LNCaP clone FGC (cell line): ENCODE results near the gene GRM1.

ENCODE experiments used
- DNase-seq: peaks from one replicate; pipeline ENCODE4 v3.0.0-alpha.2; 2011; ENCODE audit warnings: low read depth
- H3K4me3 ChIP-seq: 2 replicates; pipeline ENCODE4 v1.5.1; 2011; ENCODE audit warnings: mild to moderate bottlenecking, low read depth, low read length, control low read depth
- TF ChIP-seq, protein P1 (sequence below): IDR thresholded peaks from 2 replicates; pipeline ENCODE4 v1.5.1; 2012; ENCODE audit warnings: mild to moderate bottlenecking; ENCODE audit not compliant: control insufficient read depth, insufficient read depth; ENCODE audit errors: extremely low read depth

GRM1 gene

DNA sequence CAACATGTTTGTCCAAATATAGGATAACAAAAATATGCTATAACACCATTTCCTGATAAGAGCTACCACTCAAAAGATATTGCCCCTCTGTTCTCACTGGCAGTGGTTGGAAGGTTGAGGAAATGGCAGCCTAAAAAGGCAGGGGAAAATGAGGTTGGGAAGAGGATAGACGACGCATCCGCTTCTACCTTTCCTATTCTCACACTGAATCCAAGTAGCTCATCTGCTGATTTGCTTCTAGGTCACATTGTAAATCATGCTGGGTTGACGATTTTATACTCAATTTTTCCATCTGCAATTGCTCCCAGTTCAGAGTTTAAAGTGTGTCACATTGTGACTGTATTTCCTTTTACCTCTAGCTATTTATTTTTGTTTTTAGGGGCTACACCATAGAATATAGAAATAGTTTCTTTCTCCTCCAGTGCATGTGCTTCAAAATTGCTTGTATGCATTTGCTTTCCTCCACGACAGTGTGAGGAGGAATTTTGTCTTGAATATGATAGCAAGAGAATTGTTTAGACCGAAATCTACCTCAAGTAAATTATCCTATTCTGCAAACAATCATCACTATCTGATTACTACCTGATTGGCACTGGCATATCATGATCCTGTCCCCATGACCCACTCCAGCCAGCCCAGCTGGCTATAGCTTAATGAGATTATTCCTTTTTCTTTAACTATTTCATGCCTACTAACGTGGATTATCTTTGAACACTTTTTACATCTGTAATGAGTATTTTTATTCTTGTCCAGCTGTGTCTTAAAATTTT, 335.2 kb downstream of the GRM1 start:
- TF ChIP-seq, protein P1, sequence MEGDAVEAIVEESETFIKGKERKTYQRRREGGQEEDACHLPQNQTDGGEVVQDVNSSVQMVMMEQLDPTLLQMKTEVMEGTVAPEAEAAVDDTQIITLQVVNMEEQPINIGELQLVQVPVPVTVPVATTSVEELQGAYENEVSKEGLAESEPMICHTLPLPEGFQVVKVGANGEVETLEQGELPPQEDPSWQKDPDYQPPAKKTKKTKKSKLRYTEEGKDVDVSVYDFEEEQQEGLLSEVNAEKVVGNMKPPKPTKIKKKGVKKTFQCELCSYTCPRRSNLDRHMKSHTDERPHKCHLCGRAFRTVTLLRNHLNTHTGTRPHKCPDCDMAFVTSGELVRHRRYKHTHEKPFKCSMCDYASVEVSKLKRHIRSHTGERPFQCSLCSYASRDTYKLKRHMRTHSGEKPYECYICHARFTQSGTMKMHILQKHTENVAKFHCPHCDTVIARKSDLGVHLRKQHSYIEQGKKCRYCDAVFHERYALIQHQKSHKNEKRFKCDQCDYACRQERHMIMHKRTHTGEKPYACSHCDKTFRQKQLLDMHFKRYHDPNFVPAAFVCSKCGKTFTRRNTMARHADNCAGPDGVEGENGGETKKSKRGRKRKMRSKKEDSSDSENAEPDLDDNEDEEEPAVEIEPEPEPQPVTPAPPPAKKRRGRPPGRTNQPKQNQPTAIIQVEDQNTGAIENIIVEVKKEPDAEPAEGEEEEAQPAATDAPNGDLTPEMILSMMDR: no peak
- H3K4me3 ChIP-seq: no peak overlapping the region
- no peak for DNase-seq

DNA sequence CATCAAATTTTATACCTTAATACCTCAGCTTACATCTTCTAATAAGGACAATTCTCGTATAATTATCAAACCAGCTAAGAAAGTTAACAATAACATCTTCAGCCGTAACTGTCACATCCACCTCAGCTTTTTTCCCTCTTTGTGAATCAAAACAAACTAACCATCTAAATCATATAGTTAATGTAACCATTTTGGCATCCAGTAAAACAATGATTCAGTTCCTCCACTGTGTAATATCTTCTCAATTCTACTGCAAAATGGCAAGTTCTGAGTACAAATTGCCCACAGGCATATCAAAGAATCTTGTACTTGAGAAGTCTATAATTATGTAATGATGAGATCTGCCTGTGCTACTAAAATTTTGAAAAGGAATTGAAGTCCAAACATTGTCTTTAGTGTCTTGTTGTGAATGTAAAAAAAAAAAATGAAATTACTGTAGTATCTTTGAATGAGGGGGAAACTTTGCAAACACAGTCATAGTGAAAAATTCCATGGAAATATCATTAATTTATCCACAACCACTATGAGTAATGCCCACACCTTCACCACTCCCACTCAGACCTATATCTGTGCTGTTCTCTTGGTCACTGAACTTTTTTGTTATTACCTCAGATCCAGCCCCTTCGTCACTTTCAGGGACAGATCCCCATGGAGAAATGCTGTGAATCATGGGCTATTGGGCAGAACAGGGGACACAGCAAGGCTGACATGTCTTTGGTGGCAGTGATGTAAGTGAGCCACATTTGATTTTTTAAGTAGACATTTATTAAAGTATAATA, 336.1 kb downstream of the GRM1 start:
- TF ChIP-seq, protein P1: no peak
- no peak for DNase-seq
- no peak overlapping the region for H3K4me3 ChIP-seq

DNA sequence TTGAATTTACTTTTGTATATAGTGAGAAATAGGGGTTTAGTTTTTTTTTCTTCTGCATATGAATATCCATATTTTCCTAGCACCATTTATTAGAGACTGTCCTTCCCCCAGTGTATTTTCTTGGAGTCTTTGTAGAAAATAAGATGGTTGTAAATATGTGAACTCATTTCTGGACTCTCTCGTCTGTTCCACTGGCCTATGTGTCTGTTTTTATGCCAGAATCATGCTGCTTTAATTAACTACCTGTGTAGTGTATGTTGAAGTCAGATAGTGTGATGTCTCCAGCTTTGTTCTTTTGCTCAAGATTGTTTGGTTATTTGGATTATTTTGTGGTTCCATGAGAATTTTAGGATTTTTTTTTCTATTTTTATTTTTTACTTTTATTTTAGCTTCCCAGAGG, 338.2 kb downstream of the GRM1 start:
- TF ChIP-seq, protein P1: no peak
- H3K4me3 ChIP-seq: no peak overlapping the region
- no peak for DNase-seq

DNA sequence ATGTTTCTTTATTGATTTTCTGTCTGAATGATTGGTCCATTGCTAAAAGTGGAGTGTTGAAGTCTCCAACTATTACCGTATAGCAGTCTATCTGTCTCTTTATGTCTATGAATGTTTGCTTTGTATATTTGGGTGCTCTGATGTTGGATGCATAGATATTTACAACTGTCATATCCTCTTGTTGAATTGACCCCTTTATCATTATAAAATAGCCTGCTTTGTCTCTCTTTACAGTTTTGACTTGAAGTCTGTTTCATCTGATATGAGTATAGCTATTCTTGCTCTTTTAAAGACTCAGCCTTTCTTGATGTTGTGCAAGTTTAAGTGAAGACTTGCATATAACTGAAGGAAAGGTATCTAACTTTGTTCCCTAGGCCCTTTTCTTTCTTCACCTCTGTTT, 341.0 kb downstream of the GRM1 start:
- TF ChIP-seq, protein P1: no peak
- no peak overlapping the region for H3K4me3 ChIP-seq
- no peak for DNase-seq

DNA sequence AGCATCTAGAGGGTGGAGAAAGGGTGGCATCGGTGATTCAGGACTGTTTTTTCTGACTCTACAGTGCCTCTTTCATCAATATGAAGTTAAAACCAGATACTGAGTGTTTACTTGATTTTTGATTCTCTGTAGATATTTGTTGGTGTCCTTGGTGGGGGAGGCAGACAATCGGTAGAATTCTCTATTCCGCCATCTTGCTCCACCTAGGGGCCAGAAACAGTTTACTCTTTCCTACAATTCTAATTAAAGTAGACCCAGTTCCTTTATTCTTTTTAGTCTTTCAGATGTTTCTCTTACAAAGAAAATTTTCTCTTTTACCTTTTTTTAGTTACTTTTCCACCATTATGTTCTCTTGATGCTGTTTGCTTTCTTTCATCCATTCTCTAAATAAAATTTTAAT, 352.6 kb downstream of the GRM1 start:
- no peak overlapping the region for H3K4me3 ChIP-seq
- TF ChIP-seq, protein P1: peak; percentile 27; the same call in 1 of the 2 replicates
- no peak for DNase-seq

- no peak for DNase-seq
- TF ChIP-seq, protein P1: no peak
- no peak overlapping the region for H3K4me3 ChIP-seq
Measured at GRCh38 chr6:146388736-146389364, 360.0 kb downstream of the GRM1 start.
